HG02973 (cell line): Measurements from ENCODE around the gene PPP1R10.
"Not testable (repeated sequence)": the region's sequence is repeated elsewhere in the genome, so short reads cannot be mapped to it uniquely, and the experiment has no call there.

Experiments
- ATAC-seq: cut with Tn5 transposase; IDR thresholded peaks from one replicate; pipeline ENCODE4 v1.9.1; 2021; ENCODE audit warnings: moderate library complexity; ENCODE audit not compliant: unreplicated experiment

Gene PPP1R10

DNA sequence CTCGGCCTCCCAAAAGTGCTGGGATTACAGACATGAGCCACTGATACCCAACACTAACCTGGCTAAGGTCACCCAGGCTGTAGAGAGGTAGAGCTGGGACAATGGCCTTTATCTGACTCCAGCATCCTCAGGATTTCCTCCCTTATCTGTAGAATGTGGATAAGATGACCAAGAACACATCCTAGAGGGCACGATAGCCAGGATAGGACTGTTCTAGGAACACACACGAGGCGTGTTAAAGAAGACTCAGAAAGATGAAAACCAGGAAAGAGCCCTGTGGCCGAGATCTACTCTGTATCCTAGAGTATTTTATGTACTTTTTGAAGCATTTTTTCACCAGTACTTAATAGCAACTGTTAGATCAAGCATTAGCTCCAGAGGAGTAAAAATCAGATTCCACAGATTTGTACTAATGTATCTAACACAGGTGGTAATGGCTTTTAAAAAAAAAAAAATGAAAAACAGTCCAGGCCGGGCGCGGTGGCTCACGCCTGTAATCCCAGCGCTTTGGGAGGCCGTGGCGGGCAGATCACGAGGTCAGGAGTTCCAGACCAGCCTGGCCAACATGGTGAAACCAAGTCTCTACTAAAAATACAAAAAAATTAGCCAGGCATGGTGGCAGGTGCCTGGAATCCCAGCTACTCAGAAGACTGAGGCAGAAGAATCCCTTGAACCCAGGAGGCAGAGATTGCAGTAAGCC, 17.3 kb downstream of the PPP1R10 start:
- no peak for ATAC-seq

GRCh38 chr6:30598912-30599624, 18.0 kb downstream of the PPP1R10 start:
- ATAC-seq: no peak

DNA sequence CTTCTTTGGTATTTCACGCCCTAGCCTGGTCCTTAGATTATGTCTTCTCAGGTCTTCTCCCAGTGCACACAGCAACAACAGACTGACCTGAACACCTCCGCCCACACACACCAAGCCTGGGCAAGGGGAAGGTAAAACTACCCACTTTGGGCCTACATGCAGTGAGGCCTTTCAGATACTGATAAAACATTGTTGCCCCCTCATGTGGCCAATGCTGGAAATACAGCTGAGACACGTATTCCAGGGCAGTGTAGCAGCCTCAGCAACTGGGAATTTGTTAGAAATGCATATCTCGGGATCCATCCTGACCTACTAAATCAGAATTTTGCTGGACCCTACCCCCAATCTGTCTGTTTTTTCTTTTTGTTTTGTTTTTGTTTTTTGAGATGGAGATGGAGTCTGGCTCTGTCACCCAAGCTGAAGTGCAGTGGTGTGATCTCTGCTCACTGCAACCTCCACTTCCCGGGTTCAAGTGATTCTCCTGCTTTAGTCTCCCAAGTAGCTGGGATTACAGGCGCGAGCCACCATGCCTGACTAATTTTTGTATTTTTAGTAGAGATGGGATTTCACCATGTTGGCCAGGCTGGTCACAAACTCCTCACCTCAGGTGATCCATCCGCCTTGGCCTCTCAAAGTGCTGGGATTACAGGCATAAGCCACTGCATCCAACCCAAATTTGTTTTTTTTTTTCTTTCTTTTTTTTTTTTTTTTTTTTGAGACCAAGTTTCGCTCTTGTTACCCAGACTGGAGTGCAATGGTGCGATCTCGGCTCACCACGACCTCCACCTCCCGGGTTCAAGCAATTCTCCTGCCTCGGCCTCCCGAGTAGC, 19.5 kb downstream of the PPP1R10 start:
- not testable (repeated sequence) for ATAC-seq

- ATAC-seq: no peak
Observed at GRCh38 chr6:30592287-30592686, 24.8 kb downstream of the PPP1R10 start.

- no peak for ATAC-seq
Observed at GRCh38 chr6:30591008-30591407, 26.0 kb downstream of the PPP1R10 start.

DNA sequence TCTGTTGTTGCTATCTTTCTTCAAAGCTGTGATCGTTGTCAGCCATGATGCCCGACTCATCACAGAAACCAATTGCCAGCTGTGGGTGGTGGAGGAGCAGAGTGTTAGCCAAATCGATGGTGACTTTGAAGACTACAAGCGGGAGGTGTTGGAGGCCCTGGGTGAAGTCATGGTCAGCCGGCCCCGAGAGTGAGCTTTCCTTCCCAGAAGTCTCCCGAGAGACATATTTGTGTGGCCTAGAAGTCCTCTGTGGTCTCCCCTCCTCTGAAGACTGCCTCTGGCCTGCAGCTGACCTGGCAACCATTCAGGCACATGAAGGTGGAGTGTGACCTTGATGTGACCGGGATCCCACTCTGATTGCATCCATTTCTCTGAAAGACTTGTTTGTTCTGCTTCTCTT, 26.5 kb downstream of the PPP1R10 start:
- ATAC-seq: no peak

GRCh38 chr6:30589754-30590358, 27.2 kb downstream of the PPP1R10 start:
- no peak for ATAC-seq

- ATAC-seq: no peak
Observed at GRCh38 chr6:30583921-30584320, 33.1 kb downstream of the PPP1R10 start.

DNA sequence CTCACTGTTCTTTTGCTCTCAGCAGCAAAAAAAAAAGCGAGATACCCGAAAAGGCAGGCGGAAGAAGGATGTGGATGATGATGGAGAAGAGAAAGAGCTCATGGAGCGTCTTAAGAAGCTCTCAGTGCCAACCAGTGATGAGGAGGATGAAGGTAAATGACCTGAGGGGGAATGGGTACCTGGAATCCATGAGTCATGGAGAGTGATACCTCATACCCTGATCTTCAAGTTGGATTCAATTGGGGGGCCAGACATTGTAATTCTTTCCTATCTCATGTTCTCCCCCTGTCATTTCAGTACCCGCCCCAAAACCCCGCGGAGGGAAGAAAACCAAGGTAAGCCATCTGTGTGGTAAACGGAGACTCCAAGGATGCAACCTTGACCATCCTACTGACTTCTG, 39.0 kb downstream of the PPP1R10 start:
- no peak for ATAC-seq

DNA sequence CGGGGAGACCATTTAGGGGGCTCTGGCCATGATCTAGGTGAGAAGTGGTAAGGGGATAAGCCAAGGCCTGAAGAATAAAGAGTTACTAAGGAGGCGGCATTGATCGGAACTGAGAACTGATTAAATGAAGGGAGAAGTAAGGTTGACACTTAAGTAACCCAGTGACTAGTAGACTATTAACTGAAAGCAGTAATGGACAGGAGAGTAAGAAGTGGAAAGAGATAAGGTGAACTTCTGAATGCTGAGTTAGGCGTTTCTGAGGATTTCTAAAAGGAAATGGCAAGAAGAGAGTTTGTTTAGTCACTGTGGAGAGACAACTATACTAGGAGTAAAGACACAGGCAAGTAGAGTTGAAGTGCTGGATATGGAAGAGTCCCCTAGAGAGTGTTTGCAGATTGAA, 43.9 kb downstream of the PPP1R10 start:
- no peak for ATAC-seq

DNA sequence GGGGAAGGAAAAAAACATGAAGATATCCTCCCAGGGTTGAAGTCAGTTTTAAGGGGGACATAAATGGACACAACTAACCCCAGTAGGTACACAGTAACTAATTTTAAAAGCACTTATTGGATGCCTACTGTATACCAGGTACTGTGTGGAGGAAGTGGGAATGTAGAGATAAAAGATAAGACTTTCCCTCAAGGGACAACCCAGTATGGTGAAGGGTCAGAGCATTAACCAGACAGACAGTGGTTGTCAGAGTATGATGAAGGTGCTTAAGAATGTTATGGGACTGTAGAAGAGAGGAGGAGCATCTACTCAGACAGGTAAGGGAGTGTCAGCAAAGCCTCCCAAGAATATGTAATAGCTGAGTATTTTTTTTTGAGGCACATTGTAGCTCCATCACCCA, 44.9 kb downstream of the PPP1R10 start:
- no peak for ATAC-seq

GRCh38 chr6:30571762-30572082, 45.3 kb downstream of the PPP1R10 start:
- ATAC-seq: no peak

GRCh38 chr6:30571075-30571761, 45.8 kb downstream of the PPP1R10 start, which contains the start of gene ABCF1:
ABCF1 (plus strand) TSS chr6:30571442; CDS start chr6:30571488, 46 bp downstream.
- ATAC-seq: peak; percentile 81

DNA sequence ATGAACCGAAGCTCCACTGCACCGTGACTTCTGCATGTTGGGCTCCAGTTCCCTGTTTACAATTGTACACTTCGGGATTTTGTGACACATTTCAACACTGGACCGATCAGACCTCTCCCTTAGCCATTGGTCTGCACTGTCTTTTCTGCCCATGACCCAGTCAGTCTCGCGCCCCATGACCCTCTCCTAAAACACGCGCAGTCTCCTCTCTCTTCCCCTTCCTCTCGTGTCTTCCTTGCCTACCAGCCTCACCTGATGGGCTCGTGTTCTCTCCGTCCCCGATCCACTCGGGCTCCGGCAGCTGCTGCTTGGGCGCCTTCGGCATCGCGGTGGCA, 46.3 kb downstream of the PPP1R10 start:
- ATAC-seq: peak; percentile 21

DNA sequence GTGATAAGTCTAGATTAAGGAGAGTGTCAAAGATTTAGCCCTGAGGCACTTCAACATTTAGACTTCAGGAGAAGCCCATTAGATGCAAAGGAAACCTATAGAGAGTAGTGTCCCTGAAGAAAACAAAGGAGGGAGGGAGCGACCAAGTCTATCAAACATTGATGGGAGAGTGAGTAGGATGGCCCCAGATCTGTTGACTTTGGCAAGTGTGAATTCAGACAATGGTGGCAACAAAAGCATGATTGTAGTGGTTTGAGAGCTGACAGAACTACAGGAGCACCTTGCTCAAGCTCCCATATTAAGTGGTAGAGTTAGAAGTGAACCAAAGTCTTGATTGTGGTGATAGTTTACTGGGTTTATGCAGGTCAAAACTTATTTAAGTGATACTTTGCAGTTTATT, 46.8 kb downstream of the PPP1R10 start:
- no peak for ATAC-seq

DNA sequence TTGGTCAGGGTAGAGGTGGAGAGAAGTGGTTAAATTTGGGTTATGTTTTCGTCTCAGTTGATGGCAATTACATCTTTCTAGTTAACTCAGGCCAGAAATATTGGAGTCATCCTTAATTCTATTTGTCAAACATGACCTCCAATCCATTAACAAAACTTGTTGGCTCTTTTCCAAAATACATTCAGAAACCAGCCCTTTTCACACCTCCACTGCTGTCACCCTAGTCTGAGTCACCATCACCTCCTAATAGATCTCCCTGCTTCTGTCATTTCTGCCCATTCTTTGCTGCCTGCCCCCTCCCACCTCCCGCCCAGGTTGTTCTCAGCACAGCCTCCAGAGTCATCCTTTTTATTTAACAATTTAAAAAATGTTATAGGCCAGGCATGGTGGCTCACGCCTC, 48.8 kb downstream of the PPP1R10 start:
- ATAC-seq: no peak

DNA sequence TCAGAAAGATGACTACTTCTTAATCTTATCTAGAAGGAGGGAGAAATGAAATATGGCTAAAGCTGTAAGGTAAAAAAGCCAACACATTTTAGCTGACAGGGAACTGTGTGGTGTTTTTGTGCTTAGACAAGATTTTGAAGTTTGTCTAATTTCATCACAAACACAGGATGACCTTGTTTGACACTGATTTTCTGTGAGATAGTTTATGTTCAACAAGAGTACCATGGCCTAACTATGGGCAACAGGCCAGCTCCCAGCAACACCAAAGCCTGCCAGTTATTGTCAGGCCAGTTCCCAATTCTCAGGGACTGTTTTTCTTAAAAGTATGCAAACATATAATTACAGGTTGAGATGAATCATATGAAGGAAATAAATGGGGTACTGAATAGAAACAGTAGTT, 51.3 kb downstream of the PPP1R10 start:
- ATAC-seq: no peak

DNA sequence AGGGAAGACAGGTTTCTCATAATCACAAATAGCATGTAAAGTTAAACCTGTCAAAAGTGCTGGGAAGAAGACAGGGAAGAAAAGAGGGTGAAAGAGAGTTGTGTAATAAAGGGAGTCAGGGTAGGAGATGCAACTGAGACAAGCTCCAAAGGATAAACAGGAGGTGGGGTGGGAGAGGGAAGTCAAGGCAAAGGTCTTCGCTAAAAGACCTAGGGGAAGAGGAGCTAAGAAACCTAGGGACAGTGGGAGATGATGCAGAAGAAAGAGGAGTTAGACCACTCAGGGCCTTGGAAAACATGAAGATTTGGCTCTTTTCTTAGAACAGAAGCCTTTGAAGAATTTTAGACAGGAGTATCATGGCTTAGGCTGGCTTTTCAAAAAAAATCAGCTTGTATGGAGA, 52.9 kb downstream of the PPP1R10 start:
- no peak for ATAC-seq

DNA sequence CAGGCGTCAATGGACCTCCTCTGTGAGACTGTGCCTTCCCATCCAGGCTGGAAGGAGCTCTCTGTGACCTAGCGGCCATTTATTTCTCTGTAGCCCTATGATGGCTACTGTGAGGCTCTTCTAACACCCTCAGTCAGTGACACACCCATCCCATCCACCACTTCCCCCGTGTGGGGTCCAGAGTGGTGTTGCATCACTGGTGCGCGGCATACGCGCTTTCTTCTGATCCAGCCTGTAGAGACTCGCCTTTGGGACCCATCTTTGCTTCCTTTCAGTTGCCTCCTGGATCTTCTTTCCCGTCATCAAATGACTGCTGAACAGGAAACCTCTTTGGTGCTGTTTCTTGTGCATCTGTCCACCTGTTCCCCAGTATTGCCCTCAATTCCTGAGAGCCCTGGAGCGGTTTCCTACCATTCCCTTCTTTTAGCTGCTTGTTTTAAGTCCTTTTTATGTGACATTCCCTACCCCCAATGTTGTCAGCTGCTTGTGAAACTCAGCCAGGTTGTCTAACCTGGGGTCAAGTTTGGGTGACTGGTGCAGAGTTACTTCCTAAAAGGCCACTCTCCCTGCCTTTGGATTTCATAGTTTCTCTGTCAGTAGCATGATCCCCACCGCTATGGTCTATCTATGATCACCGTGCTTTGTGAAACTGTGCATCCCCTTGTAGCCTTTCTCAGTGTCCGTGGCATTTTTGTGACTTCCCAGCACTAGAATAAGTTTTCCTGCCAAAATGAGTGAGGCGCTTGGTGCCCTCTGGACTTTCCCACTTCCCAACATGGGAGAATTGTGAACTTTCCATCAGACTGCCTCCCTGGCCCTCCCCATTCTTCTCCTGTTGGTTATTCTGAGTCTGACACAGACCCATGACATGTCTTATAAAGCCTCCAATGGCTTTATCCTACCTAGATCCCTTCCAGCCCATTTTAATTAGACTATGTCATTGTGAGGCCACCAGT, 54.3 kb downstream of the PPP1R10 start:
- no peak for ATAC-seq

DNA sequence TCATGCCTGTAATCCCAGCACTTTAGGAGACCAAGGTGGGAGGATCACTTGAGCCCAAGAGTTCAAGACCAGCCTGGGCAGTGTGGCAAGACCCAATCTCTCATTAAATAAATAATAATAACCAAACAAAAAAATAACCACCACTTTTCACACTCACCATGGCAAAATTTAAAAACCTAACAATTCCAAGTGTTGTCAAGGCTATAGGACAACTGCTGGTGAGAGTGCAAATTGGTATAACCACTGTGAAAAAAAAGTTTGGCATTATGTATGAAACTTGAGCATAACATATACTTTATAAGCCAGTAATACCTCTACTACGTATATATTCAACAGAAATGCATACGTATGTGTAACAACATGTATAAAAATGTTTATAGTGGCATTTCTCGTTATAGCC, 56.1 kb downstream of the PPP1R10 start:
- ATAC-seq: no peak
